NAMALWA (cell line): ENCODE results near the gene SRRT.
"Not testable (repeated sequence)": the region's sequence is repeated elsewhere in the genome, so short reads cannot be mapped to it uniquely, and the experiment has no call there.

ENCODE experiments used
- DNase-seq: peaks from one replicate; pipeline ENCODE4 v3.0.0-alpha.2; 2015; ENCODE audit warnings: low spot score

SRRT gene

GRCh38 chr7:100854146-100854895 lies 20.6 kb upstream of the SRRT start:
- no peak for DNase-seq

GRCh38 chr7:100854899-100855298 lies 20.0 kb upstream of the SRRT start:
- DNase-seq: not testable (repeated sequence)

- DNase-seq: no peak
Measured at GRCh38 chr7:100855515-100855914, 19.4 kb upstream of the SRRT start.

GRCh38 chr7:100856871-100857282 lies 18.0 kb upstream of the SRRT start:
- no peak for DNase-seq

- no peak for DNase-seq
Measured at GRCh38 chr7:100859856-100860255, 15.0 kb upstream of the SRRT start.

GRCh38 chr7:100860702-100861615 lies 13.9 kb upstream of the SRRT start:
- DNase-seq: no peak

- DNase-seq: no peak
Measured at GRCh38 chr7:100861616-100861985, 13.3 kb upstream of the SRRT start.

GRCh38 chr7:100863406-100863950 lies 11.4 kb upstream of the SRRT start:
- no peak for DNase-seq

GRCh38 chr7:100864263-100864845 lies 10.5 kb upstream of the SRRT start:
- no peak for DNase-seq

- DNase-seq: no peak
Measured at GRCh38 chr7:100865372-100865911, 9.5 kb upstream of the SRRT start.

GRCh38 chr7:100865938-100866728 lies 8.8 kb upstream of the SRRT start:
- DNase-seq: no peak

- DNase-seq: no peak
Measured at GRCh38 chr7:100866729-100867039, 8.2 kb upstream of the SRRT start.

GRCh38 chr7:100867040-100867775 lies 7.7 kb upstream of the SRRT start, which contains the start of gene TRIP6:
Gene TRIP6 (plus strand): TSS chr7:100867387. CDS start chr7:100867498, 111 bp downstream.
- peak; percentile 59 for DNase-seq

- DNase-seq: no peak
Measured at GRCh38 chr7:100867776-100868485, 7.0 kb upstream of the SRRT start.

- no peak for DNase-seq
Measured at GRCh38 chr7:100873599-100874299, 1.2 kb upstream of the SRRT start.

GRCh38 chr7:100874300-100874576 lies 665 bp upstream of the SRRT start:
- DNase-seq: no peak

- DNase-seq: peak; percentile 81
Measured at GRCh38 chr7:100875356-100875751, 451 bp downstream of the SRRT start.

GRCh38 chr7:100878013-100878412 lies 3.1 kb downstream of the SRRT start:
- no peak for DNase-seq

- DNase-seq: no peak
Measured at GRCh38 chr7:100878685-100879084, 3.8 kb downstream of the SRRT start.
